ENCODE results near the gene COL6A5. TPM values are rescaled to one million over a fixed set of nuclear protein-coding genes. Genes with fewer than 3 reads are reported as not detected.
A peak's percentile ranks its signal among the peaks of the same experiment; 100 is the strongest.

Gene COL6A5
- total and polyA plus RNA-seq, 9 of the 15 experiments (the other 6 are each of a cell fraction or from before 2014, with no cell fraction given): 1.5 to 9.7 (median 5.6) TPM

DNA sequence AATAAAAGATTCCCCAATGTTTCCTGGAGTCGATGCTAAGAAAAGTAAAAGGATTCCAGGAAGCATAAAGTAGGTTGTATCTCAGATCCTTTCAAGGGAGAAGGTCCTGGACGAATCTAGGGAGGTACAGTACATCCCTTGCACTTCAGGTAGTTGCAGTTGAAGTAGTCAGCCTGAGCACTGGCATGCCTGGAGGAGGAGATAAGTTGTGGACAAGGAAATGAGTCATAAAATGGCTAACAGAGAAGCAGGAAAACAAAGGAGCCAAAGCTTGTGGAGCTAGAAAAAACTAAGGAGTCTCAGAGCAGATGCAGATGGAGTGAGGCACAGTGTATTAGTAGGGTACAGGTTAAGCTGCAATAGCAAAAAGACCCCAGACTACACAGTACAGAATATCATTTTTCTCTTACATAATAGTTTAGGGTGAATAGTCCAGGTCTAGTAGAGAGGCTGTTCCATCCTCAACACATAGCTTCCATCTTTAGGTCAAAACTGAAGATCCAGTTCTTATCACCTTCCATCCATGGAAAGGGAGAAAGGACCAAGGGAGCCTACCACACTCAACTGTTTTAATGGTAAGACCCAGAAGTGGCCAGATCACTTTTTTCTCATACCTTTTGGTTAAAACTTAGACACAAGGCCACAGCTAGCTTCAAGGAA is 41.3 kb downstream of the COL6A5 start (continued):
- TF ChIP-seq, protein P1, sequence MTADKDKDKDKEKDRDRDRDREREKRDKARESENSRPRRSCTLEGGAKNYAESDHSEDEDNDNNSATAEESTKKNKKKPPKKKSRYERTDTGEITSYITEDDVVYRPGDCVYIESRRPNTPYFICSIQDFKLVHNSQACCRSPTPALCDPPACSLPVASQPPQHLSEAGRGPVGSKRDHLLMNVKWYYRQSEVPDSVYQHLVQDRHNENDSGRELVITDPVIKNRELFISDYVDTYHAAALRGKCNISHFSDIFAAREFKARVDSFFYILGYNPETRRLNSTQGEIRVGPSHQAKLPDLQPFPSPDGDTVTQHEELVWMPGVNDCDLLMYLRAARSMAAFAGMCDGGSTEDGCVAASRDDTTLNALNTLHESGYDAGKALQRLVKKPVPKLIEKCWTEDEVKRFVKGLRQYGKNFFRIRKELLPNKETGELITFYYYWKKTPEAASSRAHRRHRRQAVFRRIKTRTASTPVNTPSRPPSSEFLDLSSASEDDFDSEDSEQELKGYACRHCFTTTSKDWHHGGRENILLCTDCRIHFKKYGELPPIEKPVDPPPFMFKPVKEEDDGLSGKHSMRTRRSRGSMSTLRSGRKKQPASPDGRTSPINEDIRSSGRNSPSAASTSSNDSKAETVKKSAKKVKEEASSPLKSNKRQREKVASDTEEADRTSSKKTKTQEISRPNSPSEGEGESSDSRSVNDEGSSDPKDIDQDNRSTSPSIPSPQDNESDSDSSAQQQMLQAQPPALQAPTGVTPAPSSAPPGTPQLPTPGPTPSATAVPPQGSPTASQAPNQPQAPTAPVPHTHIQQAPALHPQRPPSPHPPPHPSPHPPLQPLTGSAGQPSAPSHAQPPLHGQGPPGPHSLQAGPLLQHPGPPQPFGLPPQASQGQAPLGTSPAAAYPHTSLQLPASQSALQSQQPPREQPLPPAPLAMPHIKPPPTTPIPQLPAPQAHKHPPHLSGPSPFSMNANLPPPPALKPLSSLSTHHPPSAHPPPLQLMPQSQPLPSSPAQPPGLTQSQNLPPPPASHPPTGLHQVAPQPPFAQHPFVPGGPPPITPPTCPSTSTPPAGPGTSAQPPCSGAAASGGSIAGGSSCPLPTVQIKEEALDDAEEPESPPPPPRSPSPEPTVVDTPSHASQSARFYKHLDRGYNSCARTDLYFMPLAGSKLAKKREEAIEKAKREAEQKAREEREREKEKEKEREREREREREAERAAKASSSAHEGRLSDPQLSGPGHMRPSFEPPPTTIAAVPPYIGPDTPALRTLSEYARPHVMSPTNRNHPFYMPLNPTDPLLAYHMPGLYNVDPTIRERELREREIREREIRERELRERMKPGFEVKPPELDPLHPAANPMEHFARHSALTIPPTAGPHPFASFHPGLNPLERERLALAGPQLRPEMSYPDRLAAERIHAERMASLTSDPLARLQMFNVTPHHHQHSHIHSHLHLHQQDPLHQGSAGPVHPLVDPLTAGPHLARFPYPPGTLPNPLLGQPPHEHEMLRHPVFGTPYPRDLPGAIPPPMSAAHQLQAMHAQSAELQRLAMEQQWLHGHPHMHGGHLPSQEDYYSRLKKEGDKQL (CRISPR knock-in tag; IDR thresholded peaks at IDR 0.05; ENCODE audit: borderline replicate concordance): no peak
- TF ChIP-seq EHMT2 (IDR thresholded peaks at IDR 0.05): peak; percentile 66
- TF ChIP-seq ZNF668 (CRISPR knock-in tag; IDR thresholded peaks at IDR 0.05): no peak
- TF ChIP-seq, protein P2, sequence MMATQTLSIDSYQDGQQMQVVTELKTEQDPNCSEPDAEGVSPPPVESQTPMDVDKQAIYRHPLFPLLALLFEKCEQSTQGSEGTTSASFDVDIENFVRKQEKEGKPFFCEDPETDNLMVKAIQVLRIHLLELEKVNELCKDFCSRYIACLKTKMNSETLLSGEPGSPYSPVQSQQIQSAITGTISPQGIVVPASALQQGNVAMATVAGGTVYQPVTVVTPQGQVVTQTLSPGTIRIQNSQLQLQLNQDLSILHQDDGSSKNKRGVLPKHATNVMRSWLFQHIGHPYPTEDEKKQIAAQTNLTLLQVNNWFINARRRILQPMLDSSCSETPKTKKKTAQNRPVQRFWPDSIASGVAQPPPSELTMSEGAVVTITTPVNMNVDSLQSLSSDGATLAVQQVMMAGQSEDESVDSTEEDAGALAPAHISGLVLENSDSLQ (IDR thresholded peaks at IDR 0.05): peak; percentile 22; the same call in 1 of the 2 replicates
- TF ChIP-seq, protein P3, sequence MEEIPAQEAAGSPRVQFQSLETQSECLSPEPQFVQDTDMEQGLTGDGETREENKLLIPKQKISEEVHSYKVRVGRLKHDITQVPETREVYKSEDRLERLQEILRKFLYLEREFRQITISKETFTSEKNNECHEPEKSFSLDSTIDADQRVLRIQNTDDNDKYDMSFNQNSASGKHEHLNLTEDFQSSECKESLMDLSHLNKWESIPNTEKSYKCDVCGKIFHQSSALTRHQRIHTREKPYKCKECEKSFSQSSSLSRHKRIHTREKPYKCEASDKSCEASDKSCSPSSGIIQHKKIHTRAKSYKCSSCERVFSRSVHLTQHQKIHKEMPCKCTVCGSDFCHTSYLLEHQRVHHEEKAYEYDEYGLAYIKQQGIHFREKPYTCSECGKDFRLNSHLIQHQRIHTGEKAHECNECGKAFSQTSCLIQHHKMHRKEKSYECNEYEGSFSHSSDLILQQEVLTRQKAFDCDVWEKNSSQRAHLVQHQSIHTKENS (CRISPR knock-in tag; IDR thresholded peaks at IDR 0.05): no peak
- TF ChIP-seq NR2C2 (CRISPR knock-in tag; IDR thresholded peaks at IDR 0.05): no peak
- 0 out of 2 replicates have a peak, but pooled peaks have one; percentile 18 for TF ChIP-seq NR2C2 (tag; IDR thresholded peaks at IDR 0.05)
- TF ChIP-seq, protein P4, sequence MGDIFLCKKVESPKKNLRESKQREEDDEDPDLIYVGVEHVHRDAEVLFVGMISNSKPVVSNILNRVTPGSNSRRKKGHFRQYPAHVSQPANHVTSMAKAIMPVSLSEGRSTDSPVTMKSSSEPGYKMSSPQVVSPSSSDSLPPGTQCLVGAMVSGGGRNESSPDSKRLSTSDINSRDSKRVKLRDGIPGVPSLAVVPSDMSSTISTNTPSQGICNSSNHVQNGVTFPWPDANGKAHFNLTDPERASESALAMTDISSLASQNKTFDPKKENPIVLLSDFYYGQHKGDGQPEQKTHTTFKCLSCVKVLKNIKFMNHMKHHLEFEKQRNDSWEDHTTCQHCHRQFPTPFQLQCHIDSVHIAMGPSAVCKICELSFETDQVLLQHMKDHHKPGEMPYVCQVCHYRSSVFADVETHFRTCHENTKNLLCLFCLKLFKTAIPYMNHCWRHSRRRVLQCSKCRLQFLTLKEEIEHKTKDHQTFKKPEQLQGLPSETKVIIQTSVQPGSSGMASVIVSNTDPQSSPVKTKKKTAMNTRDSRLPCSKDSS (IDR thresholded peaks at IDR 0.05; ENCODE audit: low read depth, partially characterized antibody): no peak
- peak in 1 of 2 experiments; percentile 72; a peak in 2 of 4 replicates for TF ChIP-seq RCOR1 (IDR thresholded peaks at IDR 0.05; ENCODE audit: borderline replicate concordance in 1 of 2, low read depth in 2 of 2, low read length in 2 of 2)
- no peak for TF ChIP-seq ZNF165 (CRISPR knock-in tag; IDR thresholded peaks at IDR 0.05; ENCODE audit: borderline replicate concordance)
- TF ChIP-seq TCFL5 (CRISPR knock-in tag; conservative IDR thresholded peaks at IDR 0.05): no peak
- TF ChIP-seq HCFC1 (IDR thresholded peaks at IDR 0.05; ENCODE audit: low read depth, low read length): no peak
- no peak for TF ChIP-seq PCBP1 (IDR thresholded peaks at IDR 0.05; ENCODE audit: low read depth, low read length, poor library complexity, severe bottlenecking)

All from K562 (cell line).